Measurements from ENCODE around the gene FYCO1.
"Not testable (repeated sequence)": the region's sequence is repeated elsewhere in the genome, so short reads cannot be mapped to it uniquely, and the experiment has no call there.

Gene FYCO1

DNA sequence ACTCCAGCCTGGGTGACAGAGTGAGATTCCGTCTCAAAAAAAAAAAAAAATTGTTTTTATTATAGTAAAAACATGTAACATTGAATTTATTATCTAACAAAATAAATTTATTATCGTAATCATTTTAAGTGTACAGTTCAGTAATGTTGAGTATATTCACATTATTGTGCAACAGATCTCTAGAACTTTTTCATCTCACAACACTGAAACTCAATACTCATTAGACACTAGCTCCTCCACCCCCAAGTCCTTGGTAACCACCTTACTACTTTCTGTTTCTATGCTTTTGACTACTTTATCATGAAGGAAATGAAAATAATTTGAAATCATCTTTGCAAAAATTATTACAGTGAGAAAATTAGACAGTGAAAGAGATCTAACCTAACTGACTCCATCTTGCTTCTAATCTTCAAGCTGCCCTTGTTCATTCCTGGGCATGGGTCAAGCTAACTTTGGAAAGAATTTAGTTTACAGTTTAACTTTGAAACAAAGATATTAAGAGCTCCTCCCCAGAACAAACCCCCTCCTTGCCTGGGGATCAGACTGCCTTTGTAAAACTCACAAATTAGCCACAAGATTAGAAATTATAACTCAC, 15.0 kb upstream of the FYCO1 start:
- in situ Hi-C loops (cut with HindIII; ENCODE audit: low sequenced_read_pairs) = no loop called here
- no peak overlapping the region for H3K4me3 ChIP-seq (ENCODE audit: low read depth, low read length)
- no peak for DNase-seq (ENCODE audit: low read depth, low spot score)
- TF ChIP-seq, protein P1, sequence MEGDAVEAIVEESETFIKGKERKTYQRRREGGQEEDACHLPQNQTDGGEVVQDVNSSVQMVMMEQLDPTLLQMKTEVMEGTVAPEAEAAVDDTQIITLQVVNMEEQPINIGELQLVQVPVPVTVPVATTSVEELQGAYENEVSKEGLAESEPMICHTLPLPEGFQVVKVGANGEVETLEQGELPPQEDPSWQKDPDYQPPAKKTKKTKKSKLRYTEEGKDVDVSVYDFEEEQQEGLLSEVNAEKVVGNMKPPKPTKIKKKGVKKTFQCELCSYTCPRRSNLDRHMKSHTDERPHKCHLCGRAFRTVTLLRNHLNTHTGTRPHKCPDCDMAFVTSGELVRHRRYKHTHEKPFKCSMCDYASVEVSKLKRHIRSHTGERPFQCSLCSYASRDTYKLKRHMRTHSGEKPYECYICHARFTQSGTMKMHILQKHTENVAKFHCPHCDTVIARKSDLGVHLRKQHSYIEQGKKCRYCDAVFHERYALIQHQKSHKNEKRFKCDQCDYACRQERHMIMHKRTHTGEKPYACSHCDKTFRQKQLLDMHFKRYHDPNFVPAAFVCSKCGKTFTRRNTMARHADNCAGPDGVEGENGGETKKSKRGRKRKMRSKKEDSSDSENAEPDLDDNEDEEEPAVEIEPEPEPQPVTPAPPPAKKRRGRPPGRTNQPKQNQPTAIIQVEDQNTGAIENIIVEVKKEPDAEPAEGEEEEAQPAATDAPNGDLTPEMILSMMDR (IDR thresholded peaks at IDR 0.05; ENCODE audit: low read depth, low read length) = no peak

DNA sequence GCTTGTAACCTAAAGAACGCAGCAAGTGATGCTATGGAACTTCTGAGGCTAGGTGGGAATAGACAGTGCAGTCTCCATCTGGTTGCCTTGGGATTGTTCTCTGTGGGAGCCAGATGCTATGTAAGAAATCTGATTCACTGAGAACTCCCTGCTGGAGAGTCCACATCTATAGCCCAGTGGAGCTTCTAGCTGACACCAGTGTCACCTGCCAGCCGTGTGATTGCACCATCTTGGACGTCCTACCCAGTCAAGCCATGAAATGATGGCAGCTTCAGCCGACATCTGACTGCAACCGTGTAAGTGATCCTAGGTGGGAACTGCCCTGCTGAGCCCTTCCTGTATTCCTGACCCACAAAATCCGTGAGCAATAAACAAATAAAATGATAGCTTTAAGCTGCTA, 12.4 kb upstream of the FYCO1 start:
- in situ Hi-C loops (cut with HindIII; ENCODE audit: low sequenced_read_pairs) = no loop called here
- TF ChIP-seq, protein P1 (IDR thresholded peaks at IDR 0.05; ENCODE audit: low read depth, low read length) = no peak
- no peak overlapping the region for H3K4me3 ChIP-seq (ENCODE audit: low read depth, low read length)
- DNase-seq (ENCODE audit: low read depth, low spot score) = no peak

DNA sequence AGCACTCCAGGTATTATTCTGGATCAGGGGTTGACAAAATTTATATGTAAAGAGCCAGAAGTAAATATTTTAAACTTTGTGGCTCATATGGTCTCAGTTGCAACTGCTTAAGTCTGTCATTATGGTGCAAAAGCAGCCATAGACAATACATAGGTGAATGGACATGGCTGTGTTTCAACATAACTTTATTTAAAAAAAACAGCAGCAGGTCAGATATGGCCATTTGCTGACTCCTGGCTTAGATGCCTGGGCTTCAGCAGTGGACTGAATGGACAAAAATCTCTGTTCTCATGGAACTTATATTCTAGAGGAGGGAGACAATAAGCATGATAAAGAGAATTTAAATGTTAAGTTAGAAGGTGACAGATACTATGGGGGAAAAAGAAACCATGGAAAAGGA, 11.7 kb upstream of the FYCO1 start:
- TF ChIP-seq, protein P1 (IDR thresholded peaks at IDR 0.05; ENCODE audit: low read depth, low read length) = no peak
- H3K4me3 ChIP-seq (ENCODE audit: low read depth, low read length) = no peak overlapping the region
- in situ Hi-C loops (cut with HindIII; ENCODE audit: low sequenced_read_pairs) = no loop called here
- DNase-seq (ENCODE audit: low read depth, low spot score) = no peak

DNA sequence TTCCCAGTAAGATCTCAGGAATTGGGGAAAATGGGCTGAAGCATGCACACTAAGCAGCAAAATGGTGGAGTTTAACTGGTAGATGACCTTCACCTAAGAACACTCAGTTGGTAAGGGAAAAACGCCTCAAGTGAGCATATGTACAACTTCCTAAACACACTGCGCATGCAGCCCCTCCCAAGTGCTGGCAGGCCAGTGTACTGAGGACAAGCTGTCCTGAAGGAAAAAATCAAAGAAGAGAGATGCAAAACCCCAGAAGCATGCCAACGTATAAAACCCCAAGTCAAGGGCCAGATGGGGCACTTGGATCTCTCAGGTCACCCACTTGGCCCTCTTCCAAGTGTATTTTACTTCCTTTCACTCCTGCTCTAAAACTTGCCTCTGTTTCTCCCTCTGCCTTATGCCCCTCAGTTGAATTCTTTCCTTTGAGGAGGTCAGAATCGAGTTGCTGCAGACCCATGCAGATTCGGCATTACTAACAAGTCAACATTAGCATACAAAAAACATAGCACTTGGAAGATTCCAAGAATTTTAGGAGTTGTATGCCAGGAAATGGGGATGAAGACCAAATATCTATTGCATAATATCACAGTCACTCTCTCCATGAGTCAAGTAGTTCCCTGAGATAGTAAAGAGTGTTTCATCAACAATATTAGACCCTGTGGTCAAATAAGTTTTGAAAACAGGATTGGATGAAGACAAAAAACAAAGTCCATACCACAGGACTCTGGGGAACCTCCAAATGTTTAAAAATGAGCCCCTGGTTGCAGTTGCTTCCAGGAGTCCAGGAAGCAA, 10.8 kb upstream of the FYCO1 start:
- no peak overlapping the region for H3K4me3 ChIP-seq (ENCODE audit: low read depth, low read length)
- peak; percentile 46 for DNase-seq (ENCODE audit: low read depth, low spot score)
- in situ Hi-C loops (cut with HindIII; ENCODE audit: low sequenced_read_pairs) = no loop called here
- TF ChIP-seq, protein P1 (IDR thresholded peaks at IDR 0.05; ENCODE audit: low read depth, low read length) = no peak

DNA sequence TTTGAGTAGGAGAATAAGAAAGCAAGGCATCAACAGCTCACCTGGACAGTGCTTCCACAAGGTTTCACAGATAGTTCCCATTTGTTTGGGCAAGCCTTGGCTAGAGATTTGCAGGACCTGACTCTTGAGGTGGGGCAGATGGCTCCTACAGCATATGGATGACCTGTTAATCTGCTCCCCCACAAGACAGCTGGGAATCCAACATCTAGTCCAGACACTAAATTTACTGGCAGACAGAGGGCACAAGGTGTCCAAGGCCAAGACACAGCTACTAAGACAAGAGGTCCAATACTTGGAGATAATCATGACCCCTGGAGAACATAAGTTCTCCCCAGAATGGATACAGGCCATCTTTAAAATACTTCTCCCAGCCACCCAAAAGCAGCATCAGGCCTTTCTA, 8.1 kb upstream of the FYCO1 start:
- H3K4me3 ChIP-seq (ENCODE audit: low read depth, low read length); DNase-seq (ENCODE audit: low read depth, low spot score); in situ Hi-C loops (cut with HindIII; ENCODE audit: low sequenced_read_pairs): not testable (repeated sequence)

DNA sequence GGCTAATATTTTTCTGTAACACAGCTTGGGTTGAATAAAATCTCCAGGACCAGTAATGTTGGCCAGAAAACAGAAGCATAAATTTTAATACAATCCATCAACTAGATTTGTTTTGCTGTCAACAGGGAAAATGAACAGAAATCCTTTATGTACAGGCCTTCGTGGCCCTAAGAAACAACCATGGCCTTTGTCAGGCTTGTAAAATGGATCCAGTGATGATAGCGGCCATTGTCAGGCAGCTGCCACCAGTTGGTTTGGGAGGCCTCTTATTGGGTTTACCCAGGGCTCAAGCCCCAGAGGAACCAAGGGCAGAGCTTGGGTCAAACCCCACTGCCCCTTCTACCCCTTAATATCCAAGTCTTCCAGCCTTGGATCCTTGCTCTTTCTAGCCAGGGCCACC, 5.6 kb upstream of the FYCO1 start:
- TF ChIP-seq, protein P1 (IDR thresholded peaks at IDR 0.05; ENCODE audit: low read depth, low read length) = no peak
- in situ Hi-C loops (cut with HindIII; ENCODE audit: low sequenced_read_pairs) = no loop called here
- DNase-seq (ENCODE audit: low read depth, low spot score) = no peak
- no peak overlapping the region for H3K4me3 ChIP-seq (ENCODE audit: low read depth, low read length)

DNA sequence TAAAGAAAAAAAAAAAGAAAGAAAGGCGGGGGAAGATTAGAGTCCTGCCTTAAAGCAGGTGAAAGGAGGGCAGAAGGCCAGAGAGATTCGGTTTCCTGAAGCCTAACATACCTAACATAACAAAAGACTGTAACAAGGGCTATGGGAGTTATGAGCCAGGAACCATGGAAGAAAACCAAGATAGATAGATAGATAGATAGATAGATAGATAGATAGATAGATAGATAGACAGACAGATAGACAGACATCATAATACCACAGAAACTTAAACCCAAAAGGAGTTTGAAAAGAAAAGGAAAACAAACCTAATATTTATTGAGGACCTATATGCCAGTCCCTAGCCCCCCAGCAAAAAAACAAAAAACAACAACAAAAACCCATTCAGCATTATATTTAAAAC, 2.3 kb upstream of the FYCO1 start:
- in situ Hi-C loops (cut with HindIII; ENCODE audit: low sequenced_read_pairs) = no loop called here
- no peak for DNase-seq (ENCODE audit: low read depth, low spot score)
- TF ChIP-seq, protein P1 (IDR thresholded peaks at IDR 0.05; ENCODE audit: low read depth, low read length) = no peak

DNA sequence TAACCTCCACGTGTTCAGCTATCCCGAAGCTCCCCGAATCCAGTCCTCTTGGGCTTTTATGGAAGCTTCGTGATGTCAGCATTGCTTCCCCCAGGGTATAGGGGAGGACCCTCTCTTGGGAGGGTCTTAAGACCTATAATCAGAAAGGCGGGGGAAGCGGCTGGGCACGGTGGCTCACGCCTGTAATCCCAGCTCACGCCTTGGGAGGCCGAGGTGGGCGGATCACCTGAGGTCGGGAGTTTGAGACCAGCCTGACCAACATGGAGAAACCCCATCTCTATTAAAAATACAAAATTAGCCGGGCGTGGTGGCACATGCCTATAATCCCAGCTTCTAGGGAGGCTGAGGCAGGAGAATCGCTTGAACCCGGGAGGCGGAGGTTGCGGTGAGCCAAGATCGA, 1.9 kb upstream of the FYCO1 start:
- DNase-seq (ENCODE audit: low read depth, low spot score); in situ Hi-C loops (cut with HindIII; ENCODE audit: low sequenced_read_pairs); H3K4me3 ChIP-seq (ENCODE audit: low read depth, low read length): not testable (repeated sequence)

More for the DNA sequence above, 2.3 kb upstream of the FYCO1 start:
- no peak overlapping the region for H3K4me3 ChIP-seq (ENCODE audit: low read depth, low read length)

Measured in astrocyte of the spinal cord (primary cell).